ENCODE data around the gene MFRP.

- TF ChIP-seq ZNF324 (tag by site-specific recombination; IDR thresholded peaks at IDR 0.05) (no peak), SETDB1 (IDR thresholded peaks at IDR 0.05; ENCODE audit: insufficient read length, low read length) (no peak), ZNF23 (tag by site-specific recombination; IDR thresholded peaks at IDR 0.05; ENCODE audit: borderline replicate concordance) (no peak), CTCF (tag by site-specific recombination; IDR thresholded peaks at IDR 0.05) (no peak), EGR2 (tag by site-specific recombination; IDR thresholded peaks at IDR 0.05; ENCODE audit: low read depth) (no peak), KLF8 (tag by site-specific recombination; IDR thresholded peaks at IDR 0.05) (no peak), KLF1 (tag by site-specific recombination; IDR thresholded peaks at IDR 0.05) (no peak), ZNF624 (tag by site-specific recombination; IDR thresholded peaks at IDR 0.05) (no peak)
- TF ChIP-seq, protein P1, sequence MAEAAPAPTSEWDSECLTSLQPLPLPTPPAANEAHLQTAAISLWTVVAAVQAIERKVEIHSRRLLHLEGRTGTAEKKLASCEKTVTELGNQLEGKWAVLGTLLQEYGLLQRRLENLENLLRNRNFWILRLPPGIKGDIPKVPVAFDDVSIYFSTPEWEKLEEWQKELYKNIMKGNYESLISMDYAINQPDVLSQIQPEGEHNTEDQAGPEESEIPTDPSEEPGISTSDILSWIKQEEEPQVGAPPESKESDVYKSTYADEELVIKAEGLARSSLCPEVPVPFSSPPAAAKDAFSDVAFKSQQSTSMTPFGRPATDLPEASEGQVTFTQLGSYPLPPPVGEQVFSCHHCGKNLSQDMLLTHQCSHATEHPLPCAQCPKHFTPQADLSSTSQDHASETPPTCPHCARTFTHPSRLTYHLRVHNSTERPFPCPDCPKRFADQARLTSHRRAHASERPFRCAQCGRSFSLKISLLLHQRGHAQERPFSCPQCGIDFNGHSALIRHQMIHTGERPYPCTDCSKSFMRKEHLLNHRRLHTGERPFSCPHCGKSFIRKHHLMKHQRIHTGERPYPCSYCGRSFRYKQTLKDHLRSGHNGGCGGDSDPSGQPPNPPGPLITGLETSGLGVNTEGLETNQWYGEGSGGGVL (tag by site-specific recombination; IDR thresholded peaks at IDR 0.05): no peak
- TF ChIP-seq, protein P2, sequence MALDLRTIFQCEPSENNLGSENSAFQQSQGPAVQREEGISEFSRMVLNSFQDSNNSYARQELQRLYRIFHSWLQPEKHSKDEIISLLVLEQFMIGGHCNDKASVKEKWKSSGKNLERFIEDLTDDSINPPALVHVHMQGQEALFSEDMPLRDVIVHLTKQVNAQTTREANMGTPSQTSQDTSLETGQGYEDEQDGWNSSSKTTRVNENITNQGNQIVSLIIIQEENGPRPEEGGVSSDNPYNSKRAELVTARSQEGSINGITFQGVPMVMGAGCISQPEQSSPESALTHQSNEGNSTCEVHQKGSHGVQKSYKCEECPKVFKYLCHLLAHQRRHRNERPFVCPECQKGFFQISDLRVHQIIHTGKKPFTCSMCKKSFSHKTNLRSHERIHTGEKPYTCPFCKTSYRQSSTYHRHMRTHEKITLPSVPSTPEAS (tag by site-specific recombination; IDR thresholded peaks at IDR 0.05): no peak
Measured at GRCh38 chr11:119377961-119378667, 31.6 kb upstream of the MFRP start.

Data from HEK293 (cell line).